HCT116 (cell line): Measurements from ENCODE around the gene GJD3. TPM values are rescaled to one million over a fixed set of nuclear protein-coding genes. Genes with fewer than 3 reads are reported as not detected.

ENCODE experiments used
- ATAC-seq: fragments of 200-7000 bp; cut with Tn5 transposase; 2 replicates; pipeline ENCODE4 v1.9.1; 2020; ENCODE audit warnings: mild to moderate bottlenecking, moderate library complexity
- BruUV-seq: library from RNA; stranded (reverse); fragments of 400-500 nt; replicated peaks from 2 replicates; lab custom pipeline; 2021; lab: Mats Ljungman, UMichigan
- CTCF ChIA-PET: fragments of 300-600 bp; sonication (Branson Sonifier 250); formaldehyde crosslinking; loops from one replicate; lab custom pipeline; 2021; ENCODE audit warnings: antibody characterized with exemption; lab: Charles Lee
- POLR2A ChIA-PET: fragments of 300-600, 350-600 bp; sonication (Branson Sonifier 250); formaldehyde crosslinking; loops from one replicate; lab custom pipeline; 2021; ENCODE audit warnings: antibody characterized with exemption; lab: Charles Lee
- RAD21 ChIA-PET, 2 experiments: fragments of 300-600 bp; sonication (Branson Sonifier 250); formaldehyde crosslinking; loops; one replicate each; lab custom pipeline; 2023; ENCODE audit warnings: low total read pairs in 2 of 2; ENCODE audit not compliant: uncharacterized antibody in 2 of 2, unreplicated experiment in 2 of 2, low non-redundant PET in 1 of 2; lab: Charles Lee
- DNase-seq: peaks from one replicate; pipeline ENCODE4 v3.0.0-alpha.2; 2010; ENCODE audit warnings: low read depth, low spot score
- H2AFZ ChIP-seq: fragments of 200-600 bp; shearing (Covaris generic), sonication (generic); 2 replicates; pipeline ENCODE4 v1.6.1; 2017; ENCODE audit warnings: low read depth, mixed run types, mixed read lengths, antibody characterized with exemption, low read length; ENCODE audit not compliant: poor library complexity, severe bottlenecking
- H3K27ac ChIP-seq: 2 replicates; pipeline ENCODE4 v1.5.1; 2012; ENCODE audit warnings: low read depth, low read length
- H3K27me3 ChIP-seq: fragments of 200-600 bp; sonication (generic); 2 replicates; pipeline ENCODE4 v1.6.1; 2016; ENCODE audit warnings: mixed run types, low read length, mixed read lengths; ENCODE audit not compliant: insufficient read depth
- H3K36me3 ChIP-seq, 2 experiments: fragments of 200-500 bp in 1 of 2; fragments of 200-600 bp in 1 of 2; sonication (Bioruptor generic) in 1 of 2; sonication (generic) in 1 of 2; 2 replicates each; pipeline versions ENCODE4 v1.5.1 to v1.6.1; 2014 to 2016; ENCODE audit warnings: low read length in 2 of 2, inconsistent platforms in 1 of 2, mixed read lengths in 1 of 2, mixed run types in 1 of 2; ENCODE audit not compliant: insufficient read depth in 2 of 2, control insufficient read depth in 1 of 2
- H3K4me1 ChIP-seq, 2 experiments: fragments of 200-600 bp in 1 of 2; sonication (generic) in 1 of 2; 2 replicates each; pipeline versions ENCODE4 v1.5.1 to v1.6.1; 2012 to 2017; ENCODE audit warnings: low read length in 2 of 2, inconsistent platforms in 1 of 2, mild to moderate bottlenecking in 1 of 2, mixed read lengths in 1 of 2, mixed run types in 1 of 2, moderate library complexity in 1 of 2; ENCODE audit not compliant: insufficient read depth in 2 of 2, control insufficient read depth in 1 of 2
- H3K4me2 ChIP-seq: fragments of 200-600 bp; sonication (generic); 2 replicates; pipeline ENCODE4 v1.6.1; 2017; ENCODE audit warnings: mixed run types, low read length, mixed read lengths
- H3K4me3 ChIP-seq, 2 experiments: fragments of 200-600 bp in 1 of 2; sonication (generic) in 1 of 2; replicated peaks in 1 of 2; 2 replicates each; pipeline ENCODE4 v1.5.1; 2011 to 2016; ENCODE audit warnings: low read length in 2 of 2, control low read depth in 1 of 2, low read depth in 1 of 2, mild to moderate bottlenecking in 1 of 2, mixed read lengths in 1 of 2, mixed run types in 1 of 2
- H3K79me2 ChIP-seq: fragments of 200-600 bp; sonication (generic); 2 replicates; pipeline ENCODE4 v1.6.1; 2017; ENCODE audit warnings: mild to moderate bottlenecking, mixed run types, low read length, moderate library complexity, mixed read lengths; ENCODE audit not compliant: insufficient read depth
- H3K9ac ChIP-seq: fragments of 200-600 bp; sonication (generic); 2 replicates; pipeline ENCODE4 v1.6.1; 2016; ENCODE audit warnings: low read length, mixed read lengths
- H3K9me2 ChIP-seq: fragments of 200-600 bp; sonication (generic), shearing (Covaris generic); 2 replicates; pipeline ENCODE4 v1.6.1; 2017; ENCODE audit warnings: mixed run types, mild to moderate bottlenecking, moderate library complexity; ENCODE audit not compliant: insufficient read depth
- H3K9me3 ChIP-seq, 2 experiments: fragments of 200-500 bp in 1 of 2; fragments of 200-600 bp in 1 of 2; sonication (Bioruptor generic) in 1 of 2; sonication (generic) in 1 of 2; 2 replicates each; pipeline ENCODE4 v1.6.1; 2014 to 2017; ENCODE audit warnings: low read length in 2 of 2, mixed read lengths in 2 of 2, inconsistent platforms in 1 of 2, low read depth in 1 of 2, mild to moderate bottlenecking in 1 of 2, mixed run types in 1 of 2, moderate library complexity in 1 of 2; ENCODE audit not compliant: control insufficient read depth in 1 of 2, insufficient read depth in 1 of 2
- H4K20me1 ChIP-seq: fragments of 200-600 bp; sonication (generic), shearing (Covaris generic); 2 replicates; pipeline ENCODE4 v1.6.1; 2017; ENCODE audit warnings: mixed run types, mild to moderate bottlenecking, moderate library complexity; ENCODE audit not compliant: insufficient read depth
- CTCF ChIP-seq, 3 experiments: fragments of 200-600 bp in 1 of 3; sonication (generic) in 1 of 3; IDR thresholded peaks in 2 of 3; conservative IDR thresholded peaks in 1 of 3; 2 replicates each; pipeline ENCODE4 v1.5.1; 2012 to 2017; ENCODE audit warnings: low read depth in 2 of 3, low read length in 2 of 3, antibody characterized with exemption in 1 of 3, borderline replicate concordance in 1 of 3, control low read depth in 1 of 3, mild to moderate bottlenecking in 1 of 3, mixed read lengths in 1 of 3, mixed run types in 1 of 3, moderate library complexity in 1 of 3; ENCODE audit not compliant: insufficient read depth in 1 of 3
- EZH2 ChIP-seq: fragments of 200-600 bp; sonication (generic); IDR thresholded peaks from 2 replicates; pipeline ENCODE4 v1.6.1; 2017; ENCODE audit warnings: antibody characterized with exemption, mixed run types
- FOSL1 ChIP-seq: IDR thresholded peaks from 2 replicates; pipeline ENCODE4 v1.6.1; 2012; ENCODE audit warnings: low read depth
- POLR2A ChIP-seq: IDR thresholded peaks from 2 replicates; pipeline ENCODE4 v1.7.0; 2011; ENCODE audit warnings: borderline replicate concordance; ENCODE audit not compliant: insufficient read depth, insufficient read length; ENCODE audit errors: extremely low read depth
- RAD21 ChIP-seq: IDR thresholded peaks from 2 replicates; pipeline ENCODE4 v1.6.1; 2012; ENCODE audit warnings: low read depth, mild to moderate bottlenecking
- REST ChIP-seq: IDR thresholded peaks from 2 replicates; pipeline ENCODE4 v1.6.1; 2012; ENCODE audit warnings: low read depth
- SIN3A ChIP-seq: IDR thresholded peaks from 2 replicates; pipeline ENCODE4 v1.6.1; 2012; ENCODE audit warnings: low read depth
- YY1 ChIP-seq: IDR thresholded peaks from 2 replicates; pipeline ENCODE4 v1.6.1; 2011; ENCODE audit warnings: low read length, low read depth, moderate library complexity, mild to moderate bottlenecking; ENCODE audit not compliant: insufficient replicate concordance; ENCODE audit errors: extremely low read depth
- intact Hi-C: fragments of 100-400 bp; cut with micrococcal nuclease; formaldehyde crosslinking; loops from 2 replicates; pipeline ENCODE4 v1.10.0; 2022
- total RNA-seq: library from RNA; stranded (reverse); gene quantifications from one replicate; pipeline ENCODE4 v1.2.1, GENCODE V29; 2021; ENCODE audit not compliant: unreplicated experiment
- TF ChIP-seq, protein P1 (sequence below): IDR thresholded peaks from 2 replicates; pipeline ENCODE4 v1.6.1; 2012
- TF ChIP-seq, protein P2 (sequence below): IDR thresholded peaks from 2 replicates; pipeline ENCODE4 v1.6.1; 2012

GJD3 gene
- total RNA-seq, 1 experiment from 2014 or later, result not detected

DNA sequence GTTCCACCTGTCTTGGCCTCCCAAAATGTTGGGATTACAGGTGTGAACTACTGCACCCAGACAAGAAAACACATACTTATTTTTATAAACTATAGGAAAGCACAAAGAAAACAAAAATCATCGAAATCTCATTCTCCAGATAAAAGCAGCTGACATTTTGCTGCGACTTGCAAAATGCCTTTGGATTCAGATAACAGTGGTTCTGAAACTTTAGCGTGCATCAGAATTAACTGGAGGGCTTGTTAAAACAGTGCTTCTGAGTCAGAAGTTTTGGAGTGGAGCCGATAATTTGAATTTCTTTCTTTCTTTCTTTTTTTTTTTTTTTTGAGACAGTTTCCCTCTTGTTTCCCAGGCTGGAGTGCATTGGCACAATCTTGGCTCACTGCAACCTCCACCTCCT lies 17.7 kb upstream of the GJD3 start:
- H3K27me3 ChIP-seq, result no peaks in the 10 kb centered on the region
- H3K27ac ChIP-seq, result no peak overlapping the region
- ChIA-PET RAD21 (interaction anchor here in 1 of 2 experiments (0.5 kb wide), 1 partner anchor 14 kb away, joined by 3 read pairs; no protein-coding TSS in a partner anchor), CTCF (no interaction called here), POLR2A (no interaction called here)
- TF ChIP-seq CTCF (IDR thresholded peaks at IDR 0.05 in 2 of 3, conservative IDR thresholded peaks at IDR 0.05 in 1 of 3; ENCODE audit: borderline replicate concordance in 1 of 3, insufficient read depth in 1 of 3, low read depth in 2 of 3, low read length in 2 of 3) (no peak), POLR2A (no peak), FOSL1 (no peak), RAD21 (no peak), SIN3A (no peak), YY1 (no peak), REST (no peak), EZH2 (no peak)
- TF ChIP-seq, protein P1, sequence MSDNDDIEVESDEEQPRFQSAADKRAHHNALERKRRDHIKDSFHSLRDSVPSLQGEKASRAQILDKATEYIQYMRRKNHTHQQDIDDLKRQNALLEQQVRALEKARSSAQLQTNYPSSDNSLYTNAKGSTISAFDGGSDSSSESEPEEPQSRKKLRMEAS, result no peak
- TF ChIP-seq, protein P2, sequence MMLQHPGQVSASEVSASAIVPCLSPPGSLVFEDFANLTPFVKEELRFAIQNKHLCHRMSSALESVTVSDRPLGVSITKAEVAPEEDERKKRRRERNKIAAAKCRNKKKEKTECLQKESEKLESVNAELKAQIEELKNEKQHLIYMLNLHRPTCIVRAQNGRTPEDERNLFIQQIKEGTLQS, result no peak
- no peak for DNase-seq
- no peak overlapping the region for H3K9ac ChIP-seq
- no peak overlapping the region for H2AFZ ChIP-seq
- H3K9me2 ChIP-seq, result no peaks in the 10 kb centered on the region
- ATAC-seq, result no peak
- H3K9me3 ChIP-seq, result no peaks in the 10 kb centered on the region
- no peaks in the 10 kb centered on the region for H4K20me1 ChIP-seq
- no peak overlapping the region for H3K4me3 ChIP-seq
- H3K4me1 ChIP-seq, result no peaks in the 10 kb centered on the region; a peak in 1 of 4 replicates
- H3K79me2 ChIP-seq, result no peaks in the 10 kb centered on the region
- no peaks in the 10 kb centered on the region; a peak in 1 of 4 replicates for H3K36me3 ChIP-seq
- BruUV-seq, result no TSS peak
- intact Hi-C loops, result no loop called here
- no peak overlapping the region for H3K4me2 ChIP-seq
